HG02759 (cell line): ENCODE results near the gene CDH13.

ENCODE experiments used
- ATAC-seq: cut with Tn5 transposase; IDR thresholded peaks from one replicate; pipeline ENCODE4 v1.9.1; 2021; ENCODE audit warnings: mild to moderate bottlenecking, moderate library complexity; ENCODE audit not compliant: unreplicated experiment

Gene CDH13

GRCh38 chr16:83021746-83022145 is 395.0 kb downstream of the CDH13 start:
- ATAC-seq, result no peak

DNA sequence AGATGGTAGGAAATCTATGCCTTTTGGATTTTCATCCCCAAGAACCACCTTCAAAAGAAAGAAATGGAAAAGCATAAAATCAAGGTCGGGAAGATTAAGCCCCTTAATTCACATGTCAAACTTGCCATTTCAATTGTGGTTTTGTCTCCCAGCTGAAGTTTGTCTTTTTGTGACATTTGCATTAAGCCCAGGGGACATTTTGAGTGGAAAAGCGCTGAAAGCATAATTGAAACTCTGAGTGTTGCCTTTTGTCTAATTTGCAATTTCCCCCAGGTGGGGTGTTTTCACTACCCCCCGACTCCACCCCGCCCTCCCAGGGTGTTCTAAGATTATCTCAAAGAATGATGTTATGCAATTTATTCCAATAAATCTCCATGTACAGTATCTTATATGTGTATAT is 396.2 kb downstream of the CDH13 start:
- no peak for ATAC-seq

DNA sequence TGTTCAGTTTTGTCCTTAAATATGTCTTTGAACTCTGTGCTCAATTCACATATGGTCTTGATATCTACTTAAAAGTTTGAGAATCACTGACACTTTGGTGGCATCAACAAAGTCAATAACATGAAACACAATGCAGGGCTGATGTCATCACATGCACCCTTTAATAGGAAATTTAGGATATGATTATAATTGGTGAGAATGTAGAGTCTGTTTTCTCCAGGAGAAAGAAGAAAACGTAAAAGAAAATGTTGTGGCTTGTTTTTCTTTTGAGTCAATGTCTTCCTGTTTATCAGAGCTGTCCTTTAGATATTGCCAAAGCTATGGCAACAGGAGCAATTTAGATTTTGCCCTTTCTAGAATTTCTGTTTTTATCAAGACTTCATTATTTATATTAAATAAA is 396.9 kb downstream of the CDH13 start:
- ATAC-seq, result no peak

DNA sequence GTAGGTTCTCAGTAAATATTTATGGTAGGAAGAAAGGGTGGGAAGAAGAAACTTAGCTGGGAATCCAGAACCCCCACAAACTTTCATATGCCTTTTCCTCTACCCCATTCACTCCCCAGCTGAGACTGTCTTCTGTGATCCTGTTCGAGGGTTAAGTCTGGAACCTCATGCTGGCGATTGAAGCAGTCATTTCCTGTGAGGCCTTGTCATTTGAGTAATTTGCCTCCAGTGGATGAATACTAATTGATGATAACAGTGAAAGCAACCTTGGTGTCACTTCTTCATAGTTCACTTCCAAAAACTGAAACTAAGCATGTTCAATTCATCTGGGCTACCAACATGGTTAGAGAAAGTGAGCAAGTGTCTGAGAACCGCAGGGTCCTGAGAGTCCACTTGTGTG is 401.2 kb downstream of the CDH13 start:
- no peak for ATAC-seq

- no peak for ATAC-seq
Observed at GRCh38 chr16:83029467-83029866, 402.7 kb downstream of the CDH13 start.

GRCh38 chr16:83031524-83031923 is 404.8 kb downstream of the CDH13 start:
- no peak for ATAC-seq

GRCh38 chr16:83037102-83037501 is 410.3 kb downstream of the CDH13 start:
- no peak for ATAC-seq

- ATAC-seq, result no peak
Observed at GRCh38 chr16:83037884-83038283, 411.1 kb downstream of the CDH13 start.

DNA sequence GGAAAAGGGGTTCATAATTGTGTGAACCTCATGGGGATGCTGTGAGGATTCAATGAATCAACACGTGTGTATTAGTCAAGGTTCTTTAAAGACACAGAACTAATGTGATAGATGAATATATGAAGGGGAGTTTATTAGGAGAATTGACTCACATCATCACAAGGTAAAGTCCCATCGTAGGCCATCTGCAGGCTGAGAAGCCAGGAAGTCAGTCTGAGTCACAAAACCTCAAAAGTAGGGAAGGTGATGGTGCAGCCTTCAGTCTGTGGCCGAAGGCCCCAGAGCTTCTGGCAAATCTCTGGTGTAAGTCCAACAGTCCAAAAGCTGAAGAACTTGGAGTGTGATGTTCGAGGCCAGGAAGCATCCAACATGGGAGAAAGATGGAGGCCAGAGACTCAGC is 413.4 kb downstream of the CDH13 start:
- no peak for ATAC-seq

DNA sequence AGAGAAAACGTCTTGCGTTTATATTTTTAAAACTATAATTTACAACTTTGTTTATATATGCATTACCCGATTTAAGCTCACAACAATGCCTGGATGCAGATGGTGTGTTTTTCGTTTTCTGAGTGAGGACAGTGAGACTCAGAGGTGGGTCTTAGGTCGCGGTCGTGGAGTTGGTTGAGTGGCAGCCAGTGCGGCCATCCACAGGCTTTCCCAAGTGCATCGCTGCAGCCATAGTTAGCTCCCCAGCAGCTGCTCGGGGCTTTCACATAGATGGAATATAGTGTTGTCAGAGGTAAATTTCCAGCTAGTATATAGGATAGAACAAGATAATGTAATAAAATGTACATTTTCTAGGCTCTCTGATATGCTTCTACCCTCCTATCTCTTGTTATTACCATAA is 417.8 kb downstream of the CDH13 start:
- no peak for ATAC-seq

- ATAC-seq, result no peak
Observed at GRCh38 chr16:83045790-83046189, 419.0 kb downstream of the CDH13 start.

- ATAC-seq, result no peak
Observed at GRCh38 chr16:83046664-83047063, 419.9 kb downstream of the CDH13 start.

DNA sequence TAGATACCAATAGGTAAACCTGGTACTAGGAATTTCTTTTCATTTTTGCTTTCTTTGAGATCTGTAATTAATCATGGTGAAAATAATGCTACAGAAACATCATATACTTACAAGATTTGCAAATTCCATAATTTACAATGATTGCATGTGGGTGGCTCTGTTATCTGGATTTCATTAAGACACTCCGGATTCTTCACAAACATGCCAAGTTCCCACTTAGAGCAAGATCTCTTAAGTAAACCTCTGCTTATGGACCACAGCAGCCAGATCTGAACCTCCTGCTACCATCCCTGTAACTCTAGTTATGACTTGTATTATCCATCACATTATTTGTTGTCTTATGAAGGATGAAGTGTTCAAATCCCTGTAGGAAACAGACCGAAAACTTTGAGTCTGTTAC is 424.7 kb downstream of the CDH13 start:
- no peak for ATAC-seq

DNA sequence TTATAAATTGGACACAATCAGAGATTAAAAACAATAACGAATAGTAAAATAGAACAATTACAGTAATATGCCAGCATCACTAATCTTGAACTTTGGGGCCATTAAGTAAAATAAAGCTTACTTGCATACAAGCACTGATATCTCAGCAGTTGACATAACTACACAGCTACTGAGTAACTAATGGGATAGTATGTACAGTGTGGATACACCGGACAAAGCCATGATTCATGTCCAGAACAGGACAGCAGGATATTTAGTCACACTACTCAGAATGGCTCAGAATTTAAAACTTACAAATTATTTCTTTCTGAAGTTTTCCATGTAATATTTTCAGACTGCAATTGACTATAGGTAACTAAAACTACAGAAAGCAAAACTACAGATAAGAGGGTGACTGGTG is 427.5 kb downstream of the CDH13 start:
- ATAC-seq, result no peak

DNA sequence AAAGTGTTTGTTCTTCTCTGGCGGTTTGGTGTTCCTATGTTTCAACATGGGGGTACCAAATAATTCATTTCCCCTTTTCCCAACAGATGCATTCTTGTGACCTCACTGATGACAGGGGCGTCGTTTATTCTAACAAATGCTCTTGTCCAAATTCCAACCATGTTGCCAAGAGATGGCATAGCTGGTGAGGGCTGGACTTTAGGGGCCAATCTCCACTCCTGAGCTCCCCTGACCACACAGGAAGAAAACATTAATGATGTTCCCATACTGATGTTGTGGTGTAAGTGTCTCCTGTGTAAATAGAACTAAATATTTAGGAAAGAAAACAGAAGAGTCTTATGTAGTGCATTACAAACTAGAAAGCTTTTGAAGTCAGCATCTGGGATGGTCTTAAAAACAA is 431.6 kb downstream of the CDH13 start:
- ATAC-seq, result no peak

DNA sequence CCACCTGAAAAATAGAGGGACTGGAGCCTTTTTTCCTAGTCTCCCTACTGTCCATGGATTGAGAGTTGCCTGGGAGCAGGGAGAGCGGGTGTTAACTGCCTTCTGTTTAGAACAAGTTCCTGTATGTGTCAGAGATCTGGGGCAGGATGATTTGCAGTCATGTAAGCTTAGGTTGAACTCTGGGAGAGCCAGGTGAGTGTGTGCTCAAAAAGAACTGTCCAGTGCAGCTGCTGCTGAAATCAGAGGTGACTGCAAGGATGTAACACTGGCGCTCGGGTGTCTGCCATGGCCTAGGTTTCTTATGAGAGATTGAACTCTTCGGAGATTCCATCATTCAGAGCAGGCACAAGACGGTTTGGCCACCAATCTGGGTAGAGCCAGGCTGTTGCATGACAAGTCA is 432.5 kb downstream of the CDH13 start:
- no peak for ATAC-seq

- ATAC-seq, result no peak
Observed at GRCh38 chr16:83066011-83066410, 439.2 kb downstream of the CDH13 start.

DNA sequence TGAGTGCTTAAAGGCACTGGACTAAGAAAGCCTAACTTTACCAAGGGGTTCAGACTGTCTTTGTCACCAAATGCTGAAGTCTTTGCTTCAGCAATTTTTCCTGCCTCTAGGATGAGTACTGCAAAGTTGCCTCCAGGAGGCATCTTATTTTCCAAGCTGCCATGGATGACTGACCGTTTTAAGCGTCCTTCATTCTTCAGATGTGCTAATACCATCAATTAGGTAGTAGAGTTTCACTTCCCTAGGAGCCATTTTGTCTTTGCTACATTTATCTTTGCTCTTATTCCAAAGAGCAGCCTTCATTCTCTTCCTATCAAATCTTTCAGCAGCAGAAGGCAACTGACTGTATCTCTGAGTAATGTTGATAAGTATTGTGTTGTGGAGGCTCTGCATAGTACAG is 440.1 kb downstream of the CDH13 start:
- no peak for ATAC-seq

DNA sequence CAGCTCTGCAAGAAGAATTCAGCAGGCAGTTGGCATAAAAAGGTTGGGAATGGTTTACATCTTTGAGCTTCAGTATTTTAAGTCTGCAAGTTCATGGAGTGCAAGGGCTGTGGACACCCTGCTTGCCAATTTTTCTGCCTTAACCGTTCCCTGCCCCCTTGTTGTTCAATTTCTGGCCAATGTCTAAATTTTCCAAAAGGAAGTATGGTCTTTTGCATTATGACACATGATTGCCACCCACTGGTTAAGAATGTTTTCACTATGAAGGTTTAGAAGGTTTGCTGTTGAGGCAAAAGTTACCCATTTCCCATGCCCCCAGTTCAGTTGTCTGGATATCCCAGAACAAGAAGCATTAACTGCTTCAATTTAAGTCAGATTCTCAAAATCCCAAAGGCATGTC is 441.9 kb downstream of the CDH13 start:
- ATAC-seq, result no peak

- no peak for ATAC-seq
Observed at GRCh38 chr16:83070416-83071209, 443.8 kb downstream of the CDH13 start.

- ATAC-seq, result no peak
Observed at GRCh38 chr16:83075956-83076355, 449.2 kb downstream of the CDH13 start.

- no peak for ATAC-seq
Observed at GRCh38 chr16:83083361-83083760, 456.6 kb downstream of the CDH13 start.

DNA sequence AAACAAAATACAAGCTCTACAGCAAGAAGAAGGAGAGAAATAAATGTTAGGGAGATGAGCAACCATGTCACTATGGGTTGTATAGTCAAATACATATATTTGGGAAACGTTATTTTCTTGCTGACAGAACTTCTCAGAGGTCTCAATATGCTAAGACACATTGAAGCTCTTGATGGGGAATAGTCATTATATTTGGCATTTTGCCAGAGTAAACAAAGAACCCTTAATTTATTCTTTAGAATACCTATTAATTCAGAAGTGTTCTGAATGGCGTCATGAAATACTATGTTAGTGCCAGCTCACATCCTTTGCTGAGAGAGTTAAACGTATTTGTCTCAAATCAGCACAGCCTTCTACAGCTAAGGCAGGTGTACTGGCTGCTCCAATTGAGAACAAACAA is 458.9 kb downstream of the CDH13 start:
- no peak for ATAC-seq
